Activated T-helper 9 cell treated with anti-CD3 and anti-CD28 coated beads, Interleukin-2, amount 50 U/mL, for 16 hours (primary cell): ENCODE data around the gene DOCK4.

Experiments
- DNase-seq: peaks from one replicate; pipeline ENCODE4 v3.0.0-alpha.2; 2020; ENCODE audit warnings: low read depth

The DOCK4 gene

GRCh38 chr7:112005205-112005775 lies 200.9 kb downstream of the DOCK4 start:
- no peak for DNase-seq

DNA sequence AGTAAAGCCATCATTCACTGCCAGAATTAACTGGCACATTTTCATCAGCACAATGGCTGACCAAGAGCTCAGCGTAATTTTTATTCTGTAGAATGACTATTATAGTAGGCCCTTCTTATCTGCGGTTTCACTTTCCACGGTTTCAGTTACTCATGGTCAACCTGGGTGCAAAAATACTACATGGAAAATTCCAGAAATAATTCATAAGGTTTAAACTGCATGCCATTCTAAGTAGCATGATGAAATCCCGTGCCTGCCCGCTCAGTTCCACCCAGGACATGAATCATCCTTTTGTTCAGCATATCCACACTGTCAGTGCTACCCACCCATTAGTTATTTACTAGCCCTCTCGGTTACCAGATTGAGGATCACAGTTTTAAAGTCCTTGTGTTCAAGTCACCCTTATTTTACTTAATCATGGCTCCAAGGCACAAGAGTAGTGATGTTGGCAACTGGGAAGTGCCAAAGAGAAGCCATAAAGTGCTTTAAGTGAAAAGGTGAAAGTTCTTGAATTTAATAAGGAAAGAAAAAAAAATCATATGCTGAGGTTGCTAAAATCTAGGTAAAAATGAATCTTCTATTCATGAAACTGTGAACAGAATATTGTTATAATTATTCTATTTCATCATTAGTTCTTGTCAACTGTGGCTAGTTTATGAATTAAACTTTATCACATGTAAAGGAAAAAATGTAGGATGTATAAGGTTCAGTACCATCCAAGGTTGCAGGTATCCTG lies 204.9 kb downstream of the DOCK4 start:
- DNase-seq, result no peak

GRCh38 chr7:111998326-111998725 lies 207.9 kb downstream of the DOCK4 start:
- no peak for DNase-seq

- no peak for DNase-seq
These were observed 208.7 kb downstream of the DOCK4 start for GRCh38 chr7:111997546-111997945.

DNA sequence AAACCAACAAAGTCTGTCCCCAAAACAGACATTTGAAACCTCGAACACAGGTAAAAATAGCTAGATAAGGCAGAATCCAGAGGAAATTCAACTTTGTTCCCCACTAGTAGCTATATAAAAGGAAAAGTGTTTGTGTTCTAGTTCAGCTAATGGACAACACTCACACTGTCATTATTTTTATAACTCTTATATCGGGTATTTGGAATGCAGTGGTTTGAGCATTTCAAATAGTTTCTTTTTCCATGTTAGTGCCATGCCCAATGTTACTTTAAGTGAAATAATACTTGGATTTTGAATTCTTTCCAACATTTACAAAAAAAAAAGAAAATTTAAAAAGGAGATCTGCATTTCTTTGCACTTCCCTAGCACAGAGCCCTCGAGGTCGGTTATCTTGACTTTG lies 213.6 kb downstream of the DOCK4 start:
- DNase-seq, result no peak

- DNase-seq, result no peak
These were observed 215.6 kb downstream of the DOCK4 start for GRCh38 chr7:111990643-111991042.

DNA sequence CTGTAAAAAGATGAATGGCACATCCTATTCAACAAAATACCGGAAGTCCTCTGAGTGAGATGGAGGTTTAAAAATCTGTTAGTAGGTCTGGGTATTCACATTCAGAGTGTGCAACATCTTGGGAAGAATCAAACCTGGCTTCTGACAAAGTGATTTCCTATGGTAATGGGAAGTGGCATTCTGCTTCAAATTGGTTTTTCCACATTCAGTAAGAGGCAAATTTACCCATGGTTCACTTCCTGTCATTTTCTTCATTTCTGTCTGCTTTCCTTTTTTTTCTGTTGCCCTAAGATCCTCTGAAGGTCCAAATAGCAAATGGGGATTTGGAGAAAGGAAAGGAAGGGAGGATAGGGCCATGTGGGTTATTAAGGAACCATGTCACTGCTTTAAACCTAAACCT lies 218.3 kb downstream of the DOCK4 start:
- no peak for DNase-seq

DNA sequence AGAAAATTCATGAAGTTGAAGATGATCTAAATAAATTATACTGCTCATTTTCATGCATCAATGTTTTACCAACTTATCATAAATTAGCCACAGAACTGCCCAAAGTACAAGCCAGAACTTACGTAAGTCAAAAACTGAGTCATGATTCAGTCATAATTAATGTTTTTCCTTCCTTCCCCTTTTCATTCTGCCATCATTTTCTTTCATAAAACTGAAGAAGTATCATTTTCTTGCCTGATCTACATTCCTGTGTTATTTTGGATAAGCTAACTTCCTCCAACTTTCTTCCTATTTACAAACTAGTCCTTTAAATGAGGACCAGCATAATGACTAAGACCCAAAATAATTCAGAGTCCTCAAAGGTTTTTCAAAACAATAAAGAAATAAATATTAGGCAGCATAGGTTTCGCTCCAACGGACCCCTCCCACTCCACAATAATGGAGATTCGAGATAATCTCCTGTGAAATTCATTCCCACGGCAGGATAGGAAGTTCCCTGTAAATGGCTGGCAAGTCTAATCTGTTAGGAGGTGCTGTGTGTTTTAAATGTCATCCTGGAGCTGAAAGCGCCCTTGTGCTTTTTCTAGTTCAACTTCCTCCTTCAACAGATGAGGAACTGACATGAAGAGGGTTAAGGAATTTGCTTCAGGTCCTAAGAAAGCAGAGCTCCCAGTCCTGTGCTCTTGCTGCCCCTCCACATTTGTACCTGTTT lies 218.9 kb downstream of the DOCK4 start:
- DNase-seq, result no peak

DNA sequence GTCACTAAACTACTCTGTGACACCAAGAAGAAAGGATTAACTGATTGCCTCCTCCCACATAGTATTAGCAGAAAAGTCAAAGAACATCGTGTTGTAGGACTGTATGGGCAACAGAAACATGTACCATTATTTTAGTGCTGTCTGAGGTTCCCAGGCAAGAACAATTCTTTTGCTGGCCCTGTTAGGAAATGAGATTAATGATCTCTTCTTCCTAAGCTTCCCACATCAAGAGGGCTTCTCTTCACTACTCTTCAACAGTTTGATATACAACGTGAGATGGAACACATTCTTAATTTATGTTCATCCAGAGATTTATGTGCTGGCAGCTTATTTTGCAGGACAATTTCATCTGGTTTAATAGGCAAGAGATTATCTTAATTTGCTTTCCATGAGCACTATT lies 219.6 kb downstream of the DOCK4 start:
- DNase-seq, result no peak

- DNase-seq, result no peak
These were observed 220.4 kb downstream of the DOCK4 start for GRCh38 chr7:111985798-111986197.

DNA sequence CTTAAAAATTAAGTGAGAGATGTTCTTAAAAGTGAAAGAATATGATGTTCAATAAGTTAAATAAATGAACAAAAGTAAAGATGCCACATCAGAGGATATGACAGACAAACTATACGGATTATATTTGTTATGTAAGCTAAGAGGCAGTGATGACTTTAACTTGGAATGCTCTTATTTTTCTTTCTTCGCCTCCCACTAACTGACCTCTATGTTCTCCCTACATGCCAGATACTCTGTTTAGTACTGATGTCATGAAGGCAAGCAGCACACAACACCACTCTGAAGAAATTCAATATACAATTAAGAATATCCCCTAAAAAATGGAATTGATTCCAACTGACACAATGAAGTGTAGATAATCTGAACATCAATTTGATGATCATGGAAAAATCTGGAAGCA lies 223.4 kb downstream of the DOCK4 start:
- DNase-seq, result no peak

DNA sequence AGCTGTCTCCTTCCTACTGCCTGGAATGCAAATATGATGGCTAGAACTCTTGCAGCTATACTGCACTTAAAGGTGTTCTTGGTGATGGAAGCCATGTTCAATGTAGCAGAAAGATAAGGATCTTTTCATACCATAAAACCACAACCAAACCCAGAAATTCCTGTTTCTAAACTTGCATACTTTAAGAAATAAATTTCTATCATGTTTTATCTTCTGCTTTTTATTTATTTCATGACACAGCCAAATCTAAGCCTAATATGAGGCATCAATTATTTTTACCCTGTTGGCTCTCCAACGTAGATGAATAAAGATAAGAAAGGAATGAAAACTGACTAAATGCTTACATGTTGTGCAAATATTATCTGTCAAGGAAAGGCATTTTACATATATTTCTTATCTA lies 224.1 kb downstream of the DOCK4 start:
- DNase-seq, result no peak

GRCh38 chr7:111980725-111981124 lies 225.5 kb downstream of the DOCK4 start:
- DNase-seq, result no peak

GRCh38 chr7:111975346-111975745 lies 230.9 kb downstream of the DOCK4 start:
- DNase-seq, result no peak

DNA sequence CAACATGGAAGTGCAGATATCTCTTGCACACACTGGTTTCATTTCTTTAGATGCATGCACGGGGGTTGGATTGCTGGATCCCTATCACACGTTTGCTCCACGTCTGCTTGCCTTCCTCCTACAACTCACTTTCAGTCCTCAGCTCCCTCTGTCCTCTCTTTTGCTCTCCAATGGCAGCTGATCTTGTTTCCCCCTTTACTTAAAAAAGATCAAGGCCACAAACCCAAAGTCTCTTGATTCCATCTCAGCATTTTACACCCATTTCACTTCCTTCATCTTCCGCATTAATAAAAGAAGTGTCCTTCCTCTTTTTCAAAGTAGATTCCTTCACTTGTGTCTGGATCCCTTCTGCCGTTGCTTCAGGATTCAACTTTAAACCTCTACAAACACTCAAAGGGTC lies 245.2 kb downstream of the DOCK4 start:
- no peak for DNase-seq

GRCh38 chr7:111958896-111959295 lies 247.3 kb downstream of the DOCK4 start:
- DNase-seq, result no peak

DNA sequence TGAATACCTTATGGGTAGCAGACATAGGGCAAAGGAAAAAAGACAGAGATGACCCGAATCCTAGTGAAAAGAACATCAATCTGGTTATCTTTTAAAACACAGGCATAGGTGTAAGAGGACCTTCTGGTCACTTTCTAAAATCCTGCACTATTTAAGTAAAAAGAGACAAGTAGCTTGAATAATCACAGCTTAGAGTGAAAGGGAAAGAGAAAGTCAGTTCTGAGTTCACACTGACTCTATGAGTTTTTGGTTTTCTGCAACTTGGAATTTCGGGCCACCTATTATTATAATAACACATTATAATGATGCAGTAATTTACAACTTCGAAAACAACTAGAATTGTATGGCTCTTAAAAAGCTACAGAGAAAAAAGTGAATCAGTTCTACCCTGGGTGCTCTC lies 247.8 kb downstream of the DOCK4 start:
- no peak for DNase-seq

DNA sequence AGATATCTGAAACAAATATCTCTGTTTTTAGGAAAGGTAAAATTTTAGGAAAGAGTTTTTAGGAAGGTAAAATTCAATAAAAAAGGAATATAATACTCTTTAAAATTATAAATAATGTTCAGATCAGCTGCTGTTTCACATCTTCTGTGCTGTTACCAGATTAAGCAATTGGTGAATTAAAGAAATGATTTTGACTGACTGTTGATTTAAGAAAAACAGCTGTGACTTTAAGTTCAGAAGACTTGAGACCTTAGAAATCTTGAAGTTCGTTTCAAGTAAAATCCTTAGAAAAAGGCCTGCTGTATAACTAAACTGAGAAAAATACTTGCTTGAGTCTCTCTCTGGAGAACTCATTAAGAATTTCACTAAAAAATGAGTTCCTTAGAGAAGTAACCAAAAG lies 250.6 kb downstream of the DOCK4 start:
- no peak for DNase-seq

DNA sequence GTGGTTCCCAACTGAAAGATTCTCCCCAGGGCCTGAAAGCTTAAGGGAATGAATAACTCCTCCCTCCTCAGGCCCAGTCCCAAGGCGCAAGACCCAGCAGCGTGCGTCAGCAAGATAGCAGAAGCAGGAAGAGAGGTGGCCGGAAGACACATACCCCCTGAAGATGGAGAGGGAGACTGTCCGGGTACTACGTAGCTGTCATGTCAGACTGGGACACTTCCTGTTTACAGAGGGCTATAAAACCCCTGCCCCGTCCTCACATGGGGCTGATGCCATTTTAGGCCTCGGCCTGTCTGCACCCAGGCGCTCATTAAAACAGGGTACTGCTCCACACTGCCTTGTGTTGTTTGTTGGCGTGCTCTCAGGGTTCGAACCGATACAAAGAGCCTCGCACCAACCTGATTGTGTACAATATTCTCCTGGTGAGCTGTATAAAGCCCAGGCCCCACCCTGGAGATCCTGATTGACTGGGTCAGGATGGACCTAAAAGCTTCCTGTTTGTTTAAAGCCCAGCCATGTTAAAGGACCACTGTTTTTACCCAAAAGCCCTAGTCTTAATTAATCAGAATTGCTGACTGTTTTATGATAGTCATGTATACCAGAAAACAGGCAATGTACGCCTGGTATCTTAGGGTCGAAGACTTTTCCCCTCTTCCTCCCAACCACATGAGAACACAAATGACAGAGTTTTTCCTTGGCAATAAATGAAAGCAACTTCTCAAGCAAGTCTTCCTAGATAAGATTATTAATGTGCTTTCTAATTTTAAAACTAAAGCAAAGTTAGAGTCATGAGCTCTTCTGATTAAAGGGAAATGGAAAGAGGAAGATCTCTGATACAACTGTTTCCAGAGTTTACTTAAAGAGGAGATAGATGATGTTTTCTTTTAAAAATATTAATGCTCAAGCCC lies 251.5 kb downstream of the DOCK4 start:
- DNase-seq, result no peak

DNA sequence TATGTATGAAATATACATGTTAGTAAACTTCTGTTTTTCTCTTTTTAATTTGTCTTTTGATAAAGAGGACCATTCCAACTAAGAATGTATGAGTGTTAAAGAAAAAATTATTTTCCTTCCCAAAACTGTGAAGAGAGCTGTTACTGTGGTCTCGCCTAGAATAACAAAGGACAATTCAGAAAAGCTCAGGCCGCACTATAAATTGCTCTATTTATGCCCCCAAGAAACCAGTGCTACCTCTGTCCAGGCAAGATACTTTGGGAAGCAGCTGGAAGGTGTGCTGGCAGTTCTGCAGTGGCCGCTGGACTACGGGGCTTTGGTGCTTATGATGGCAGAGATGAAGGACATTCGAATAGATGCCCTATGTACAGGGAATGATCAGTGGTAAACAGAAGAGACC lies 252.1 kb downstream of the DOCK4 start:
- no peak for DNase-seq

DNA sequence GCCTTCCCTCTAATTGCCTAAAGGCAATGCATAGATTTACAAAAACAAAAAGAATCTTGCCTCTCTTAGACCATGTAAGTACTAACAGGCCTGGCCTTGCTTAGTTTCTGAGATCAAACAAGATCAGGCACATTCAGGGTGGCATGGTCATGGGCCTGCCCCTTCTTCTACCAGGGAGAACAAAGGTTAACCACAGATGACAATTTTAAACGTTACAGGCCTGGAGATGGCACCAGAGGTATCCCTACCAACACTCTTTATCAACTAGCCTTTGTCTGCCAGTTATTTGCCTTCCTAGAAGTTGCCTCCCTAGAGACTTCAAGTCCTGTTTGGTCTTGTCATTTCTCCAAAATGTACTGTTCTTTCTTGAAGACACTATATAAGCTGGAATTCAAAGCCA lies 252.6 kb downstream of the DOCK4 start:
- no peak for DNase-seq

DNA sequence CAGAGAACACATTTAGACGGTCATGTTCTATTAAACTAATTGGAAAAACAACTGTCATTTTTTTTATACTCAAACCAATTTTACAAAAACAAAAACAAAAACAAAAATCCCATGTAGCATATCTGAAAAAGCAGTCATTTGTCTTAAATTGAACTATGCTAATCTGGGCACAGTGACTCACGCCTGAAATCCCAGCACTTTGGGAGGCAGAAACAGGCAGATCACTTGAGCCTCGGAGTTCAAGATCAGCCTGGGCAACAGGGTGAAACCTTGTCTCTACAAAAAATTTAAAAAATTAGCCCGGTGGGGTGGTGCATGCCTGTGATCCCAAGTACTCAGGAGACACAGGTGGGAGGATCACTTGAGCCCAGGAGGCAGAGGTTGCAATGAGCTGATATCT lies 253.4 kb downstream of the DOCK4 start:
- no peak for DNase-seq

GRCh38 chr7:111951052-111951451 lies 255.1 kb downstream of the DOCK4 start:
- DNase-seq, result no peak
